Loucy (cell line): Measurements from ENCODE around the gene DLG2.

ENCODE experiments used
- EZH2phosphoT487 ChIP-seq: fragments of 200-600 bp; IDR thresholded peaks from 2 replicates; pipeline ENCODE4 v1.6.1; 2018; ENCODE audit warnings: antibody characterized with exemption, mild to moderate bottlenecking, moderate library complexity, borderline replicate concordance
- TF ChIP-seq, protein P1 (sequence below): fragments of 200-600 bp; sonication (generic); conservative IDR thresholded peaks from 2 replicates; pipeline ENCODE4 v1.5.1; 2014; ENCODE audit warnings: mild to moderate bottlenecking, antibody characterized with exemption, low read length

DNA sequence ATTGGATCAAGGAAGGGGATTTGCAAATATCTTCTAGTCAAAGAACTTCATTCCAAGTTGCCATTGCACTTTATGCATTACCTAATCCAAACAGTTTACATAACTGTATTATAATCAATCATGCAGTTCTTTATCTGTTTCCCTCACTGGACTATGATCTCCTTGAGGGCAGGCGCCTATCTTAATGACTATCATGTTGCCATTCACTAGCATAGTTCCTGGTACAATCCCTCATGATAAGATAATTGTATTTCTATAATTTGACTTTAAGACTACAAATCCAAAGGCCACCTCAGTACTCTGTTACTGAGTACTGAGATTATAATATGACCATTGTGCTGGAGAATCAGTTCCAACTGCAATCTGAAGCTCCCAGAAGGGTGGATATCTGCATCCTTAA lies 2062.3 kb downstream of the DLG2 start:
- TF ChIP-seq, protein P1, sequence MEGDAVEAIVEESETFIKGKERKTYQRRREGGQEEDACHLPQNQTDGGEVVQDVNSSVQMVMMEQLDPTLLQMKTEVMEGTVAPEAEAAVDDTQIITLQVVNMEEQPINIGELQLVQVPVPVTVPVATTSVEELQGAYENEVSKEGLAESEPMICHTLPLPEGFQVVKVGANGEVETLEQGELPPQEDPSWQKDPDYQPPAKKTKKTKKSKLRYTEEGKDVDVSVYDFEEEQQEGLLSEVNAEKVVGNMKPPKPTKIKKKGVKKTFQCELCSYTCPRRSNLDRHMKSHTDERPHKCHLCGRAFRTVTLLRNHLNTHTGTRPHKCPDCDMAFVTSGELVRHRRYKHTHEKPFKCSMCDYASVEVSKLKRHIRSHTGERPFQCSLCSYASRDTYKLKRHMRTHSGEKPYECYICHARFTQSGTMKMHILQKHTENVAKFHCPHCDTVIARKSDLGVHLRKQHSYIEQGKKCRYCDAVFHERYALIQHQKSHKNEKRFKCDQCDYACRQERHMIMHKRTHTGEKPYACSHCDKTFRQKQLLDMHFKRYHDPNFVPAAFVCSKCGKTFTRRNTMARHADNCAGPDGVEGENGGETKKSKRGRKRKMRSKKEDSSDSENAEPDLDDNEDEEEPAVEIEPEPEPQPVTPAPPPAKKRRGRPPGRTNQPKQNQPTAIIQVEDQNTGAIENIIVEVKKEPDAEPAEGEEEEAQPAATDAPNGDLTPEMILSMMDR, result no peak
- TF ChIP-seq EZH2phosphoT487, result no peak
